ENCODE measurements around the gene RPTOR.

Gene RPTOR

DNA sequence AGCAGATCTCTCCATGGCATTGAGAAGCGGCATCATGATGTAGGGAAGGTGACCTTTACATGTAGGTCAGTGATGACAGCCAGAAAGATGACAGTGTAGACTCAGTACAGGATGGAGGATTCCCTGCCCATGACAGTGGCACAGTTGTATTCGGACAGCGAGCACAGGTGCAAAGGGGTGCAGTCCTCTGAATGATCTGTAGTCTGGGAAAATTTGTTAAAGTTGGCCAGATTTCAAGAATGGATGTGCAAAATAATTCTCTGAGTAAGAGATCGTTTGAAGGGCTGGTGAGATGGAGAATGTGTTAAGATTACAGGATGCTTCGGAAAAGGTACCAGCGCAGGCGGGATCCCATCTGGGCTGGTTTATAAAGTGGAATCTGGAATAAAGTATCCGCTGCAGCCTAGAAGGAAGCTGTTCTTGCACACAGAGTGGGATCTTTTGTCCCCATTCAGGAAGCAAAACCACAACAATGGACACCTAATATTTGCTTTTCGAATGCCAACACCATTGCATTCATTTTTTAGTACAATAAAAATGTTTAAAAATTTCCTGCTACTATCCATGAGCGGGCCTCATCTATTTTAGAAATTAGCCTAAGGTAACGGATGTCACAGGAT lies 101.2 kb downstream of the RPTOR start:
- no peak for DNase-seq (ENCODE audit: low spot score)

DNA sequence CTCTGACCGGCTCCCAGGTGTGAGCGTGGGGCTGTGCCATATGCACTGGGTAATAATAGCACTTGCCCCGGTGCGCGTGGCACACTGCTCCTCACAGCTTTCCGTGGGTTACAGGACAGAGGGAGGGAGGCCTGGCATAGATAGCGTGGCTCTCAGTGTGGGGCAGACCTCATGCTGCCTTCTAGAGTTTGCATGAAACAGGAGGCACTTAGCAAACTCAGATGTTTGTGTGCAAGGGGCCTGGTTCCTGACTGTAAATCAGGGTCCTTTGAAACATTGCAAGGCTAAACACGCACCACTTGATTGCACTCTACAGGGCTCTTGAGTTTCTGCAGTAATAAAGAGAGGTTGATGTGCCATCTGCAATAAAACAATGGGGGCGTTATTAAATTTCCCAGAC lies 101.7 kb downstream of the RPTOR start:
- no peak for DNase-seq (ENCODE audit: low spot score)

DNA sequence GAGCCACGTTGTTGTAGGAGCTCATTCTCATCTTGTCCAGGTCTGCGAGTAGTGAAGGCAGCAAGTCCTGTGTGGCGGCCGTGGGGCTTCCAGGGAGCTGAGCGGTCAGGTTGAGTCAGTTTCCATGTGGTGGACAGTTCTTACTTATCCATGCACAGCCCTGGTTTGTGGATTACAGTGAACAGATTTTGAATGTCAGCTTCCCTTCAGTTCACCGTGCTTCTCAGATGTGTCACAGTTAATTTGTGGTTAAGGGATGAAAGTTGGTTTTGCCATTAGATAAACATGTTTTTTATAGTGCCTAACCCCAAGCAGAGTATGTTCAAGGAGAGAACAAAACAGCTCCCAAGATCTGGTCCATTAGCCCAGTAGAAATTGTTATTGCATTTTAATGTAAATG lies 103.1 kb downstream of the RPTOR start:
- peak; percentile 5 for DNase-seq (ENCODE audit: low spot score)

DNA sequence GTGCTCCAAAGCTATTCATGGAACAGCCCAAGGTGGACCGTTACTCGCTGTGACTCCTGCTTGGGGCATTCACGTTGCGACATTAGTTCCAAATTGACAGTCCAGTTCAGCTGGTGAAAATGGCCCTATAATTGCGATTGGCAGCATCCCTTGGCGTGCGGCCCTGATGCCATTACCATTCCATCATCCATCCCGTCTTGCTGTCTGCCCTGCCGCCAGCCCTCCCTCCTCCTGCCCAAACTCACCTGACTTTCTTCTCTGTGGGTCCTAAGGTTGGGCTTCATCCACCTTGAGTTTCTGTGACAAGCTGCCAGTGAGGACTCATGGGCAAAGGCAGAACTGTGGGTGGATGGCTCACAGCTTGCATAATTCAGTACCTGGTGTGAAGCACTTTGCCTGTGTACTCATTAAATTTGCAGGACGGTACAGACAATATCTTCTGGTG lies 104.6 kb downstream of the RPTOR start:
- DNase-seq (ENCODE audit: low spot score), result no peak

DNA sequence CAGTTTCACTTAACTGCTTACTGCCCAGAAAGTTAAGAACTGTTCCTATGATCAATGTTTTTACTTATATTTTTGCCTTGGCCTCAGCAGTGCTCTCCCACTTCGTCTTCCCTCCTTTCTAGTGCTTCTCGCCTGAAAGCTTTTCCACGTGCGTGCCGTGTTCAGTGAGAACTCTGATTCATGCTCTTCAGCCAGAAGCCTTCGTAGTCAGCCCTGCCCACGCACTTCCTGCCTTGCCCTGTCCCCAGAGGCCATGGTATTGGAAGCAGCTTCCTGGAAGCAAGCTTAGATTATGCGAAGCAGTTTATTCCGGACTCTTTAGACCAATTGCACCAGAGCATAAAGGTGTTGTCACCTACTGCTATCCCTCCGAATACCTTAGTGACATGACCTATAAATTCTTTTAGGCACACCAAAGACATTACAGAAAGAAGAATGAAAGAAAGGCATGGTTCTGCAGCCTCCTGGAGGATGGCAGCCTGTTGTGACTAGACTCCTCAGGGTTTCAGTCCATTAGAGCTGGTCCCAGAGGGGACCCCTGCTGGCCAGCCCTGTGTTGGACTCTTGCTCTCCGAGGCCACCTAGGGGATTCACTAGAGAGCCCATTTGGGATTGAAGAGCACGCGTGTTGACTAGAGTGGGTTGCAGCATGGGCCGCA lies 105.2 kb downstream of the RPTOR start:
- peak; percentile 65 for DNase-seq (ENCODE audit: low spot score)

DNA sequence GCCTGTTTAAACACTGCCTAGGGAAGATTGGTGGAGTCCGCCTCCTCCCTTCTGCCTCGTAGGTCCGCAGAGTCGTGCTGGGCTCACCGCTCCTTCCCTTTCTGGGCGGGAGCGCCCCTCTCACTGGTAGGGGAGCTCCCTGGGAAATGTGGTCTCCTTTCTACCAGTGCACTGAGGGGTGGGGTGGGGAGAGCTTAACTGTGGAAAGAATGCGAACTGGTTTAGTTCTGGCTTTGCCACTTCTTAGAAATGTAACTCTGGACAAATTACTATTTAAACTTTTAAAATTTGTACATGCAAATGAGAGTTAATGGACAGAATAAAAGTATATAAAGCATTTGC lies 105.7 kb downstream of the RPTOR start:
- no peak for DNase-seq (ENCODE audit: low spot score)

DNA sequence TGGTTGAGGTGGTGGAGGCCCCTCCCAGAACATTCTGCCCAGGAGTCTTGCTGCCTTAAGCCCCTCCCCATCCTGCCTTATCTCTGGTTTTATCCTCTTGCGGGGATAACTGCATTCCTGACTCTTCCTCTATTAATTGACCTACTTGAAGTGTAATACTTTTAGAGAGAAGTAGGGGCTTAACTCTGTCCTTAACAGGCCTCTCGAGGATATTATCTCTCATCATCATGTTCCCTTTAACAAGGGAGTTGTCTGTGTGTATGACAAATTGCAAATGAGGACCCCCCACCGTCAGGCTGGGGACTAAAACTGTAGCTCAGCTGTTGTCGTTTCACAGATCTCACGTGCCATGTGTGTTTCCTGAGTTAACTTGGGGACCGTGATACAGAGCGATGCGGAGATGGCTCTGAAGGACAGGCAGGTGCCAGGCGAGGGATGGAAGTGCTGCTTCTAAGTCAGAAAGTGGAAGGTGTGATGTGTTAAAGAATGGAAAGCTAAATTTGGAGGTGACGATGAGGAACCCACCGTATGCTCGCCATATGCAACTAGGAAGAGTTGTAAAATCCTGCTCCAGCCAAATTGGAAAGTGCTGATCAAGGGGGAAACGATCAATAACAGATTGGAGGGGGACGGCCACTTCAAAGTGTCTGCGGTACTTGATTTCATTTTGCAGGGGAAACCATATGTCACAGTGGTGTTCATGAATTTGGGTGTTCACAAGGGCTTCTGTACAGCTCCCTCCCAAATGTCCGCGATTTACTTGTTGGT lies 106.3 kb downstream of the RPTOR start:
- no peak for DNase-seq (ENCODE audit: low spot score)

DNA sequence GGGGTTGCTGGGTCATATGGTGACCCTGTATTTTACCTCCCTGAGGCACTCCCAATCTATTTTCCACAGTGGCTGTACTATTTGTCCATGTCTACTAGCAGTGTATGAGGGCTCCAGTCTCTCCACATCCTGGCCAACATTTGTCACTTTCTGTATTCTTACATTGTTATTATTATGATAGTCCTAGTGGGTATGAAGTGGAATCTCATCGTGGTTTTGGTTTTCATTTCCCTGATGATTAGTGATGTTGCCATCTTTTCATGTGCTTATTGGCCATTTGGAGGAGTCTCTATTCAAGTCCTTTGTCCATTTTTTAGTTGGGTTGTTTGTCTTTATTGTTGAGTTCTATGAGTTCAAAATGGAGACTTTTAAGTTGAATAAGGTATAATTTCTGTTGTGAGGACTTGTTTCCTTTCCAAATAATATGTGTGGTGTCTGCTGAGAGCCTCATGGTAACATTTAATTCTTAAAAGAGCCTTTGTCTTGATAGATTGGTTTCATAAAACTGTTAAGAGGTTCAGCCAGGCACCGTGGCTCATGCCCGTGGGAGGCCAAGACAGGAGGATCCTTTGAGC lies 108.2 kb downstream of the RPTOR start:
- DNase-seq (ENCODE audit: low spot score), result no peak

DNA sequence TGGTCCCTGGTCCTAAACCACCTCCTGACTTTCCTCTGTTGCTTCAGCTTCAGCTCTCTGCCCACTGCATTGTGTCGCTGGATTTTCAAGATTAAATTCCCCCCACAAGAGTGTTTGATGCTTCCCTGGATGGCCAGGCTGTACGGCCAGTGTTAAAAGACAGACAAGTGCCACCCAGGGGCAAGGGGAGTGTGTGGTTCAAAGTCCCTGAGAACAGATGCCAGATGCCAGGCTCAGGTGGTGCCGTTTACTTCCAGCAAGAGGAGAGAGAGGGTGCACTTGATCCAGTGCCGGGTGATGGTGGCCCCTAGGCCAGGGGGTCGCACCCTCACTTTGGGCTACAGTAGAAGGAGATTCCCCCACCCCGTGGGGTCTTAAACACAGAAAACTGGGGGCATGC lies 109.2 kb downstream of the RPTOR start:
- no peak for DNase-seq (ENCODE audit: low spot score)

DNA sequence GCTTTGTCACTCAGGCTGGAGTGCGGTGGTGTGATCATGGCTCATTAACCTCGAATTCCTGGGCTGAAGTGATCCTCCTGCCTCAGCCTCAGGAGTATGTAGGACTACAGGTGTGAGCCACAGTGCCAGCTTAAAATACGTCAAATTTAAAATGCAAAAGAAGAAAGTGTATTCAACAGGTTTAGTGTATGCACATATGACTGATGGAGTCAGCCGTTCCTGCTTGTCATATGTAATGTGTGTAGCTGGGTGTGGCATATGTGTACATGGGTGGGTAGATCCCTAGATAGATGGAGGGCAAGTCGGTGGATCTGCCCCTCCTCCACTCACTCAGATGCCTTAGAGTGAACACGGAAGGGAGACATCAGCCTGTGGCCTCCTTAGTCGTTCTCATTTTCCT lies 111.0 kb downstream of the RPTOR start:
- no peak for DNase-seq (ENCODE audit: low spot score)

DNA sequence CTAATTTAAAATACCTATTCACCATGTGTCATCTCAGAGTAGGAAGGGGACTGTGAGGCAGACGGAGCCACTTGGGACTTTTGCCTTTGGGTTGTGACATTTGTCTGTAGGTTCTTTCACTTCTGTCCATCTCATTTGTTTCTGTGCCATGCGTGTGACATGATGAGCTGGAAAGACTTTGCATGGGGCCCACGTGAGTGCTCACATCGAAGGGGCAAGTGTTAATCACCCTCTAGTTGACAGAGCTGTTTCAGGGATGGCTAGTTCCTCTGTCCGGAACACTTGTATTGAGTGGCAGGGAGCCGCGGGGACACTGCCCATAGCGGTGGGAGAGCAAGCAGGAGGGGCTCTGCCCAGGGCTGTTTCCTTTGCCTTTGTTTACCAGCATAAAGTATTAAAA lies 112.0 kb downstream of the RPTOR start:
- no peak for DNase-seq (ENCODE audit: low spot score)

DNA sequence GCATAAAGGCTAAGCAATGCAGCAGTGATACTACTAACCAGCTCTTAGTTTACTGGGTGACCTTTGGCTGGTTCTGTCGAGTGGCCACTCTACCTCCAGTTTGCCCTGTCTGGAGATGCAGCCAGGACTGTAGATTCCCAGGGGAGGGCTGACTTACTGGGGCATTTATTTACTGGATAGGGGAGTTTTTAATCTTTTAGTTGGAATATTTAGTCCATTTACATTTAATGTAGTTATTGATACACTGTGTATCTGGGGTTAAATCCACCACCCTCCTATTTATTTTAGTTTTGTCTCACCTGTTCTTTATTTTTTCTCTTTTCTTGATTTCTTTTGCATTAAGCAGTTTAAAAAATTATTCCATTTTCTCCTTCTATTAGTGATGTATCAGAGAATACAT lies 112.9 kb downstream of the RPTOR start:
- no peak for DNase-seq (ENCODE audit: low spot score)

DNA sequence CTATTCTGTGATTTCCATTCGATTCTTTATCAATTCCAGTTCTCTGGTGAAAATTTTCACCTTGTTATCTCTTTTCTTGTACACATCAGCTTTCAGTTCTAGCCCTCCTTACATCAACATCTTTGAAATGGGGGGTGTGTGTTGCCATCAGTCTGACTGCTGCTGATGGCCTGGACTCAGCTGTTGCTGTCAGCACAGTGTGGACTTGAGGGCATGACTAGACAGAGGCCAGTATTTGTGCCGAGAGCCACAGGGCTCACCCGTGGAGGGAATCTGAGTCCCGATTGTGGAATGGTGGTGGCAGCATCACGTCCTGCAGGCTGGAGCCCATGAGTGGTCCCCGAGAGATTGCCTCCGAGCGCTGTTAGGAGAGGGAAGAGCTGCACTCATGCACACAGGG lies 114.2 kb downstream of the RPTOR start:
- DNase-seq (ENCODE audit: low spot score), result no peak

DNA sequence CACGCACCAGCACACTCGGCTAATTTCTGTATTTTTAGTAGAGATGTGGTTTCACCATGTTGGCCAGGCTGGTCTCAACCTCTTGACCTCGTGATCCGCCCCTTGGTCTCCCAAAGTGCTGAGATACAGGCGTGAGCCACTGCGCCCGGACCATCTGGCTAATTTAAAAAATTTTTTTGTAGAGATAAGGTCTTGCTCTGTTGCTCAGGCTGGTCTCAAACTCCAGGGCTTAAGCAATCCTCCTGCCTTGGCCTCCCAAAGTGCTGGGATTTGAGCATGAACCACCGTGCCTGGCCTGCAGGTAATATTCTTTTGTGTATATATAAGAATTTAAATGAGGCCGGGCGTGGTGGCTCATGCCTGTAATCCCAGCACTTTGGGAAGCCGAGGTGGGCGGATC lies 115.0 kb downstream of the RPTOR start:
- DNase-seq (ENCODE audit: low spot score), result no peak

DNA sequence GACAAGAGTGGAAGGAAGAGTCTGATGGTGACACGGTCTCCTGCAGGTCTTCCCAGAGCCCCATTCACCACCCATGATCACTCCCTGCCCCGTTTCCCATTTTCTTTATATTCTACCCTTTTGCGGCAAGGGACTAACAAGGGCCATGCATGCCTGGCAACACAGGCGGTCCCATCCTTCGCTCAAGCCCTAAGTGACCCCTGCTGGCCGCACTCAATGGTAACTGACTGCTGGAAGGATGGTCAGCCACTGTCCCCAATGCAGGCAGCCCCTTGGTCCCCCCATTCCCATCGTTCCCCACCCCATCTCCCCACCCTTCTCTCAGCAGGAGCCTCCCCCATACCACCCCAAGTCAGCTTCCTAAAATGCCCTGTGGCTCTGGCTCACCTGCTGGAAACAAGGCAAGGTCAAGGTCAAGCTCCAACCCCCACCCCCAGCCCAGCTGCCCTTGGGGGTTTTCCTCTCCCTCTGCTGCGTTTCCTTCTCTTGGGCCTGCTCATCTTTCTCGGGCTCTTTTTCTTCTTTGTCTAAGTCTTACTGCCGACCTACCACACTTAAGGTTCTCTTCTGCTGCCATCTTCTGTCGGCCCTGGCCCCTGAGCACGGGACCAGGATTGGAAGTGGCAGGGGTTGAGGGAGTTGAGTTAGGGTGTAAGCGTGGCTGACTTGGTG lies 116.0 kb downstream of the RPTOR start:
- no peak for DNase-seq (ENCODE audit: low spot score)

DNA sequence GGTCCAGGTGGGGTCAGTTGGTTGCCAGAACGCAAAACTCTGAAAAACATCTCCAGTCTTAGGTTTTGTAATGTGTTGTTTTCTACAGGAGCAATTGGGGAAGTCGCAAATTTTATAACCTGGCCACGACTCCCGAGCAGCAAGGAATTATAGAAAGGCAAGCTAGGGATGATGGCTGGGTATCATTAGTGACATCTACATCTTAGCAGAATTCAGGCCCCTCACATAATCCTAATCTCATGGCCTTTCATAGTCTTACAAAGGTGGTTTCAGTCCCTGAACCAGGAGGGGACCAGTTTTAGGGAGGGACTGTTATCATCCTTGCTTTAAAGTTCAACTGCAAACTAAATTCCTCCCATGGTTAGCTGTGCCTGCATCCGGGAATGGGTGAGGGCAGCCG lies 117.9 kb downstream of the RPTOR start:
- DNase-seq (ENCODE audit: low spot score), result no peak

DNA sequence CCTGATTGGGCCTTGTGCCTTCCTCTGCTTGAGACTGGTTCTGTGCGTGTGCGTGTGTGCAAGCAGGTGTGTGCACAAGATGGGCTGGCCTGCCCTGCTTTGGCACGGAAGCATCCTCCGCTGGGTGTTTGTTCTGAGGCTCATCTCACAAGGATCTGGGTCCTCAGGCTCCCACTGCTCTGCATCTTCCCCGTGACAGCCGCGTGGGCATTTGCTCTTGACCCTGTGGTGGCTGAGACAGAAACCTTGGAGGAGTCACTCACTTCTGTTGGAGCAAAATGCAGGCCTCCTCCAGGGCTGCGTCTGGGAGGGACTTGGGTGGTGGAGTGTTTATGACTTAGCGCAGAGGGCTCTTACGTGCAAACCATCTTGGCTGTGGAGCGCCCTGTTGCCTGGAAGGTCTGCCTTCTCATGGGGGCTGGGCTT lies 119.2 kb downstream of the RPTOR start:
- DNase-seq (ENCODE audit: low spot score), result peak; percentile 11

DNA sequence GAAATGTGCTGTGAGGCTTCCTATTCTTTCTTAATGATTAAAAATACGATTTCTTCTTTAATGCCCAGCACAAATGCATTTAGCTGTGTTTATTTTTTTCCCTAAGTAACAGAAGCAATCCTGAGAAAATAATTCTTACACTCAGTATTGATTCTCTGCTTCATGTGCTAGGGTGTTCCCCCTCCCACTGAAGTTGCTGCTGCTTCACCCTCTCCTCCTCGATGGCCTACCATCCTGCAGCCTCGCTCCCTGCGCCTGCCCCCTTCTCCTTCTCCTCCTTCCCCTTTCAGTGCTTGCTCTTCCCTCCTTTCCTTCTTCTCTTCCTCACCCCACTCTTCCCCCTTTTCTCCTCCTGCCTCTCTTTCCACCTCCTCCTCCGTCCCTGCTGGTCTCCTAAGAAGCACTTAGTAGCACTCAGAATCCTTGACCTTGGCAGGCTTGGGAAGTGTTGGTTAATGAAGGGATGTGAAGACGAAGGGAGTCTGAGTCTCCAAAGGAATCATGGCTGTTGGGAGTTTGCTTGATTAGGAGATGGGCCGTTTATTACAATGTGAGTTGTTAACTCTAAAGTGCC lies 119.7 kb downstream of the RPTOR start:
- DNase-seq (ENCODE audit: low spot score), result no peak

DNA sequence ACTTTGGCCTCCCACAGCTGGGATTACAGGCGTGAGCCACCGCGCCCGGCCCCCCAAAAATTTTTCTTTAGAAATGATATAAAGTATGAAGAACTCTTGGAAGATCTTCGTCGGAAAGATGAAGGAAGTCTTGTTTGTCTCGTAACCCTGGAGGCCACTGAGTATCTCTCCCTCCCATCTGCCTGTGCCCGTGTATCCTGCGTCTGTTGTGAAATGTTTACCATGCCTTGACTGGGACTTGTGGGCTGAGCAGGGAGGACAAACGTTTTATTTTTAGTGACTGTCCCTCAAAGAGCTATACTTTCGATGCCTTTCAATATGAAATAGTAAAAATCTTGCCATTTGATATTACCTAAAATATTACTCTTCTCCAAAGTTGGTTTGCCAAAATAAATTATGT lies 121.2 kb downstream of the RPTOR start:
- no peak for DNase-seq (ENCODE audit: low spot score)

DNA sequence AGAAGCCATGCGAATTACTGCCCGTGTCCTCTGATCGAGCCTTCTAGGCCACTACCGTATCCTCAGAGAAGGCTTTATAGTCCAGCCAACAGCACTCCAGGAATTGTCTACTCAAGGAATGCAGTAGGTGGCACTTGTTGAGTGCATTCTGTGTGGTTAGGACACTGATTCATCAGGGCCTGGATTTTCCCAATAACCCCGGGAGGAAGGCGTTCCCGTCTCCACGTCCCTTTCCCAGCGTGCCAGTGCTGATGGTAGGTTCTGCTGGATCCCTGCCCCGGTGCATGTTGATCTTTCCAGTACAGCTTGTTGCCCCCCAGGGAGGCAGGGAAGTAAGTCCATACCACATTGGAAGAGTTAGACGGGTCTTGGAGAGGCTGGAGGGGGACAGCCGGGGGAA lies 122.2 kb downstream of the RPTOR start:
- no peak for DNase-seq (ENCODE audit: low spot score)

DNA sequence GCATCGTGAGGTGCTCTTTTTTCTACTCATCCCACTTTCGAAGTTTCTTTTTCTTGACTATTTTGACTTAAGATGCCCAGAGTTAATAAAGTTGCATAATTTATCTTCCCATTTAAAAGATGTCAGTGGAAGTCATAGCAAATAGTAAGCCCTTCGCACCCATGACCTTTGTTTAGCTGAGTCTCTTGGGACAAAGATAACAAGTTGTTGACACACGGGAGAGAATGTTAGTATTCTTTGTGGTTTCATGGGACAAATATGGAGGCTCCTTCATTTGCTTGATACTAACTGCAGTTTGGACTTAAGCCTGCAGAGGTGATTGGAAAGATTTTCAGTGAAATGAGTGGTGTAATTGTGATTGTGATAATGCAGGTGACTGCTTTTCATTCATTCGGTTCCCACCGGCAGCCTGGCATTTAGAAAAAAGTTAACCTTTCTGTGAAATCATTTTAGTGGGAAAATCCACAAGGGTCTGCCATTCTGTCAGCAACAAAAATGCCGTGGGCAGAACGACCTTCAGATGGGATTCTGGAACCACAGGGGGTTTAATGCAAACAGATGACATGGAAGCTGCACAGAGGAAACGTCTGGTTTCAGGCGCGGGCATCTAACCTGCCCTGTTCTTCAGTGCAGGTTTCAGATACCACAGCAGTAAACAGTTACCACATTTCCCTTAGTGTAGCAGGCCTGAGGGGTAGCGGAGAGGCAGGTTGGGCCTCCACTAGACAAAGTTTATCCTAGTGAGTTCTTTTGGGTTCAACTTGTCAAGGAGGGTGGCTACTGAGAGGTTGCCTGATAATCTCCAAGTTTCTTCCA lies 123.0 kb downstream of the RPTOR start:
- DNase-seq (ENCODE audit: low spot score), result peak; percentile 29

All from CD4-positive, alpha-beta T cell treated with Interleukin-2 at 100 ng/mL for 4 hours (primary cell).